ENCODE results near the gene CPM. TPM values are rescaled to one million over a fixed set of nuclear protein-coding genes. Genes with fewer than 3 reads are reported as not detected.

CPM gene
- polyA plus RNA-seq, 2 of the 4 experiments (the other 2 are of a cell fraction): 3.7 to 6.8 TPM

GRCh38 chr12:68809190-68810026, 123.6 kb downstream of the CPM start:
- H3K9me3 ChIP-seq: no peaks in the 10 kb centered on the region
- peak overlapping the region; percentile 76 for H3K4me2 ChIP-seq
- POLR2A ChIA-PET: interaction anchor here (0.5 to 2.7 kb wide), 11 partner anchors 8 to 438 kb away, joined by 3 to 45 read pairs (median 3); partner anchors contain the start of genes NUP107 and SLC35E3
- ATAC-seq (peak; percentile 5; a peak in 5 of 6 replicates), DNase-seq (ENCODE audit: low read depth in 1 of 2, low spot score in 1 of 2) (peak in 1 of 2 experiments; percentile 23), FAIRE-seq (no peak)
- WGBS (ENCODE audit: missing lambda C conversion rate): 58% methylated on average over 12 of the region's 12 CpGs
- H3K4me1 ChIP-seq: peaks cover 41% of the 10 kb centered on the region
- peak overlapping the region; percentile 97 for H3K27ac ChIP-seq
- TF ChIP-seq HOXB5 (CRISPR knock-in tag; IDR thresholded peaks at IDR 0.05): 0 out of 2 replicates have a peak, but pooled peaks have one; percentile 36
- 0 out of 4 replicates have a peak, but pooled peaks of 1 of the 2 experiments have one; percentile 13 for TF ChIP-seq CEBPB (IDR thresholded peaks at IDR 0.05)
- TF ChIP-seq JUN (IDR thresholded peaks at IDR 0.05): peak in 1 of 2 experiments; percentile 12; a peak in 2 of 5 replicates
- TF ChIP-seq CHD4 (IDR thresholded peaks at IDR 0.05; ENCODE audit: borderline replicate concordance): no peak
- peak; percentile 85; the same call in 1 of the 2 replicates for TF ChIP-seq HDAC2 (IDR thresholded peaks at IDR 0.05)
- TF ChIP-seq GATA3 (IDR thresholded peaks at IDR 0.05; ENCODE audit: borderline replicate concordance): no peak
- CTCF ChIA-PET: interaction anchor here (1.3 to 2.9 kb wide), 4 partner anchors 8 to 20 kb away, joined by 3 to 19 read pairs (median 8); no protein-coding TSS in a partner anchor
- H3K4me3 ChIP-seq: peak overlapping the region; percentile 88

DNA sequence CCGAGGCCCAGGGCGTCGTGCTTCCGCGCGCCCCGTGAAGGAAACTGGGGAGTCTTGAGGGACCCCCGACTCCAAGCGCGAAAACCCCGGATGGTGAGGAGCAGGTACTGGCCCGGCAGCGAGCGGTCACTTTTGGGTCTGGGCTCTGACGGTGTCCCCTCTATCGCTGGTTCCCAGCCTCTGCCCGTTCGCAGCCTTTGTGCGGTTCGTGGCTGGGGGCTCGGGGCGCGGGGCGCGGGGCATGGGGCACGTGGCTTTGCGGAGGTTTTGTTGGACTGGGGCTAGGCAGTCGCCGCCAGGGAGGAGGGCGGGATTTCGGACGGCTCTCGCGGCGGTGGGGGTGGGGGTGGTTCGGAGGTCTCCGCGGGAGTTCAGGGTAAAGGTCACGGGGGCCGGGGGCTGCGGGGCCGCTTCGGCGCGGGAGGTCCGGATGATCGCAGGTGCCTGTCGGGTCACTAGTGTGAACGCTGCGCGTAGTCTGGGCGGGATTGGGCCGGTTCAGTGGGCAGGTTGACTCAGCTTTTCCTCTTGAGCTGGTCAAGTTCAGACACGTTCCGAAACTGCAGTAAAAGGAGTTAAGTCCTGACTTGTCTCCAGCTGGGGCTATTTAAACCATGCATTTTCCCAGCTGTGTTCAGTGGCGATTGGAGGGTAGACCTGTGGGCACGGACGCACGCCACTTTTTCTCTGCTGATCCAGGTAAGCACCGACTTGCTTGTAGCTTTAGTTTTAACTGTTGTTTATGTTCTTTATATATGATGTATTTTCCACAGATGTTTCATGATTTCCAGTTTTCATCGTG, 124.4 kb downstream of the CPM start:
- H3K4me2 ChIP-seq: peak overlapping the region; percentile 76
- DNase-seq (ENCODE audit: low read depth in 1 of 2, low spot score in 1 of 2) (peak; percentile 72 to 95), FAIRE-seq (peak; percentile 23), ATAC-seq (peak; percentile 78 to 83)
- ChIA-PET CTCF (interaction anchor here (0.6 to 2.9 kb wide), 11 partner anchors 9 to 322 kb away, joined by 3 to 19 read pairs (median 5); no protein-coding TSS in a partner anchor), POLR2A (interaction anchor here (0.5 to 2.7 kb wide), 16 partner anchors 9 to 477 kb away, joined by 3 to 45 read pairs (median 3); partner anchors contain the start of genes NUP107 and SLC35E3)
- peak overlapping the region; percentile 97 for H3K27ac ChIP-seq
- WGBS (ENCODE audit: missing lambda C conversion rate): under 1% methylated on average over 20 of the region's 61 CpGs
- peak overlapping the region; percentile 88 for H3K4me3 ChIP-seq
- H3K4me1 ChIP-seq: peaks cover 36% of the 10 kb centered on the region
- no peaks in the 10 kb centered on the region for H3K9me3 ChIP-seq
- TF ChIP-seq GATA3 (IDR thresholded peaks at IDR 0.05; ENCODE audit: borderline replicate concordance): peak; percentile 37
- TF ChIP-seq, protein P1, sequence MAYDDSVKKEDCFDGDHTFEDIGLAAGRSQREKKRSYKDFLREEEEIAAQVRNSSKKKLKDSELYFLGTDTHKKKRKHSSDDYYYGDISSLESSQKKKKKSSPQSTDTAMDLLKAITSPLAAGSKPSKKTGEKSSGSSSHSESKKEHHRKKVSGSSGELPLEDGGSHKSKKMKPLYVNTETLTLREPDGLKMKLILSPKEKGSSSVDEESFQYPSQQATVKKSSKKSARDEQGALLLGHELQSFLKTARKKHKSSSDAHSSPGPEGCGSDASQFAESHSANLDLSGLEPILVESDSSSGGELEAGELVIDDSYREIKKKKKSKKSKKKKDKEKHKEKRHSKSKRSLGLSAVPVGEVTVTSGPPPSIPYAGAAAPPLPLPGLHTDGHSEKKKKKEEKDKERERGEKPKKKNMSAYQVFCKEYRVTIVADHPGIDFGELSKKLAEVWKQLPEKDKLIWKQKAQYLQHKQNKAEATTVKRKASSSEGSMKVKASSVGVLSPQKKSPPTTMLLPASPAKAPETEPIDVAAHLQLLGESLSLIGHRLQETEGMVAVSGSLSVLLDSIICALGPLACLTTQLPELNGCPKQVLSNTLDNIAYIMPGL (CRISPR knock-in tag; IDR thresholded peaks at IDR 0.05; ENCODE audit: borderline replicate concordance): 0 out of 2 replicates have a peak, but pooled peaks have one; percentile 6
- no peak for TF ChIP-seq HDAC2 (IDR thresholded peaks at IDR 0.05)
- peak; percentile 69 to 87; a peak in 4 of 5 replicates for TF ChIP-seq JUN (IDR thresholded peaks at IDR 0.05)
- no peak for TF ChIP-seq MYC (IDR thresholded peaks at IDR 0.05; ENCODE audit: borderline replicate concordance, low read length)
- TF ChIP-seq CHD4 (IDR thresholded peaks at IDR 0.05; ENCODE audit: borderline replicate concordance): no peak
- TF ChIP-seq CBX8 (IDR thresholded peaks at IDR 0.05): no peak
- no peak for TF ChIP-seq FOSB (CRISPR knock-in tag; IDR thresholded peaks at IDR 0.05)
- TF ChIP-seq MAZ (IDR thresholded peaks at IDR 0.05; ENCODE audit: borderline replicate concordance, low read depth, low read length): no peak
- TF ChIP-seq TFCP2L1 (CRISPR knock-in tag; IDR thresholded peaks at IDR 0.05): no peak
- peak; percentile 93 for TF ChIP-seq POLR2A (IDR thresholded peaks at IDR 0.05; ENCODE audit: low read length)
- no peak for TF ChIP-seq HES2 (IDR thresholded peaks at IDR 0.05)
- TF ChIP-seq EHF (CRISPR knock-in tag; IDR thresholded peaks at IDR 0.05): no peak
- TF ChIP-seq, protein P2, sequence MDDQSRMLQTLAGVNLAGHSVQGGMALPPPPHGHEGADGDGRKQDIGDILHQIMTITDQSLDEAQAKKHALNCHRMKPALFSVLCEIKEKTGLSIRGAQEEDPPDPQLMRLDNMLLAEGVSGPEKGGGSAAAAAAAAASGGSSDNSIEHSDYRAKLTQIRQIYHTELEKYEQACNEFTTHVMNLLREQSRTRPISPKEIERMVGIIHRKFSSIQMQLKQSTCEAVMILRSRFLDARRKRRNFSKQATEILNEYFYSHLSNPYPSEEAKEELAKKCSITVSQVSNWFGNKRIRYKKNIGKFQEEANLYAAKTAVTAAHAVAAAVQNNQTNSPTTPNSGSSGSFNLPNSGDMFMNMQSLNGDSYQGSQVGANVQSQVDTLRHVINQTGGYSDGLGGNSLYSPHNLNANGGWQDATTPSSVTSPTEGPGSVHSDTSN (IDR thresholded peaks at IDR 0.05): 0 out of 2 replicates have a peak, but pooled peaks have one; percentile 51
- TF ChIP-seq ZSCAN20 (CRISPR knock-in tag; IDR thresholded peaks at IDR 0.05): no peak
- no peak for TF ChIP-seq CTCF (IDR thresholded peaks at IDR 0.05)
- TF ChIP-seq ESRRA (IDR thresholded peaks at IDR 0.05; ENCODE audit: borderline replicate concordance, low read length): no peak
- no peak for TF ChIP-seq NPAS2 (CRISPR knock-in tag; IDR thresholded peaks at IDR 0.05; ENCODE audit: borderline replicate concordance)
- TF ChIP-seq RFX5 (IDR thresholded peaks at IDR 0.05): no peak
- peak; percentile 64; the same call in 1 of the 2 replicates for TF ChIP-seq TP53 (CRISPR knock-in tag; IDR thresholded peaks at IDR 0.05)
- TF ChIP-seq ZNF302 (CRISPR knock-in tag; IDR thresholded peaks at IDR 0.05): no peak
- no peak for TF ChIP-seq SREBF2 (IDR thresholded peaks at IDR 0.05)
- no peak for TF ChIP-seq CEBPB (IDR thresholded peaks at IDR 0.05)
- TF ChIP-seq KDM1A (IDR thresholded peaks at IDR 0.05; ENCODE audit: low read depth): no peak
- TF ChIP-seq EHMT2 (IDR thresholded peaks at IDR 0.05; ENCODE audit: low read depth): no peak
- TF ChIP-seq NFE2L2 (conservative IDR thresholded peaks at IDR 0.05; ENCODE audit: low read length): no peak
- TF ChIP-seq MAX (IDR thresholded peaks at IDR 0.05): peak; percentile 28
- no peak for TF ChIP-seq JUNB (IDR thresholded peaks at IDR 0.05)

Data from A549 (cell line).